ENCODE data around the gene LRP8. TPM values are rescaled to one million over a fixed set of nuclear protein-coding genes. Genes with fewer than 3 reads are reported as not detected.

LRP8 gene
- total and polyA plus RNA-seq, 11 donors, result 0.27 to 8.0 (median 1.7) TPM

GRCh38 chr1:53304527-53304926 lies 23.3 kb downstream of the LRP8 start:
- Histone ChIP-seq H3K4me1 (peaks cover 0 to 8% (median 0%) of the 10 kb centered on the region in 12 donors), H3K9me3 (no peaks in the 10 kb centered on the region), H3K4me3 (no peak overlapping the region), H3K27ac (no peak overlapping the region), H3K36me3 (no peaks in the 10 kb centered on the region), H3K27me3 (no peaks in the 10 kb centered on the region)
- no peak for TF ChIP-seq POLR2A (IDR thresholded peaks at IDR 0.05)
- no peak for TF ChIP-seq CTCF (IDR thresholded peaks at IDR 0.05)
- WGBS, 4 donors, result 93 to 96% (median 95%) methylated on average over 2 to 7 of the region's 7 CpGs
- ATAC-seq (no peak), DNase-seq (no peak)
- intact Hi-C loops (cut with DNase I), result no loop called here

GRCh38 chr1:53303726-53304515 lies 23.9 kb downstream of the LRP8 start:
- TF ChIP-seq CTCF (IDR thresholded peaks at IDR 0.05), result no peak
- DNase-seq (no peak), ATAC-seq (no peak)
- Histone ChIP-seq H3K4me1 (peaks cover 0 to 8% (median 0%) of the 10 kb centered on the region in 12 donors), H3K9me3 (no peaks in the 10 kb centered on the region), H3K27me3 (no peaks in the 10 kb centered on the region), H3K27ac (no peak overlapping the region), H3K4me3 (no peak overlapping the region), H3K36me3 (no peaks in the 10 kb centered on the region)
- WGBS, 4 donors, result 66 to 74% (median 68%) methylated on average over 13 to 14 of the region's 14 CpGs
- intact Hi-C loops (cut with DNase I), result no loop called here

- ATAC-seq (no peak), DNase-seq (no peak)
- TF ChIP-seq POLR2A (IDR thresholded peaks at IDR 0.05) (no peak), CTCF (IDR thresholded peaks at IDR 0.05) (no peak)
- no peaks in the 10 kb centered on the region for H3K27me3 ChIP-seq
- no peaks in the 10 kb centered on the region for H3K36me3 ChIP-seq
- no peak overlapping the region for H3K4me3 ChIP-seq
- no peaks in the 10 kb centered on the region for H3K9me3 ChIP-seq
- peaks cover 0 to 8% (median 0%) of the 10 kb centered on the region in 12 donors for H3K4me1 ChIP-seq
- intact Hi-C loops (cut with DNase I), result no loop called here
- WGBS, 4 donors, result 90 to 92% (median 90%) methylated on average over 7 of the region's 7 CpGs
- no peak overlapping the region for H3K27ac ChIP-seq
Measured at GRCh38 chr1:53303243-53303642, 24.6 kb downstream of the LRP8 start.

- no peak for TF ChIP-seq CTCF (IDR thresholded peaks at IDR 0.05)
- TF ChIP-seq POLR2A (IDR thresholded peaks at IDR 0.05), result no peak
- 81 to 95% (median 86%) methylated on average over 2 to 3 of the region's 3 CpGs for WGBS, 4 donors
- Histone ChIP-seq H3K9me3 (no peaks in the 10 kb centered on the region), H3K4me1 (peaks cover 0 to 11% (median 0%) of the 10 kb centered on the region in 12 donors), H3K27me3 (no peaks in the 10 kb centered on the region), H3K27ac (no peak overlapping the region), H3K36me3 (no peaks in the 10 kb centered on the region), H3K4me3 (no peak overlapping the region)
- intact Hi-C loops (cut with DNase I), result no loop called here
- ATAC-seq (no peak), DNase-seq (no peak)
Measured at GRCh38 chr1:53299233-53299632, 28.6 kb downstream of the LRP8 start.

Data from heart left ventricle (tissue), 16 donors.